ENCODE data around the gene FKBP1A.

Gene FKBP1A

DNA sequence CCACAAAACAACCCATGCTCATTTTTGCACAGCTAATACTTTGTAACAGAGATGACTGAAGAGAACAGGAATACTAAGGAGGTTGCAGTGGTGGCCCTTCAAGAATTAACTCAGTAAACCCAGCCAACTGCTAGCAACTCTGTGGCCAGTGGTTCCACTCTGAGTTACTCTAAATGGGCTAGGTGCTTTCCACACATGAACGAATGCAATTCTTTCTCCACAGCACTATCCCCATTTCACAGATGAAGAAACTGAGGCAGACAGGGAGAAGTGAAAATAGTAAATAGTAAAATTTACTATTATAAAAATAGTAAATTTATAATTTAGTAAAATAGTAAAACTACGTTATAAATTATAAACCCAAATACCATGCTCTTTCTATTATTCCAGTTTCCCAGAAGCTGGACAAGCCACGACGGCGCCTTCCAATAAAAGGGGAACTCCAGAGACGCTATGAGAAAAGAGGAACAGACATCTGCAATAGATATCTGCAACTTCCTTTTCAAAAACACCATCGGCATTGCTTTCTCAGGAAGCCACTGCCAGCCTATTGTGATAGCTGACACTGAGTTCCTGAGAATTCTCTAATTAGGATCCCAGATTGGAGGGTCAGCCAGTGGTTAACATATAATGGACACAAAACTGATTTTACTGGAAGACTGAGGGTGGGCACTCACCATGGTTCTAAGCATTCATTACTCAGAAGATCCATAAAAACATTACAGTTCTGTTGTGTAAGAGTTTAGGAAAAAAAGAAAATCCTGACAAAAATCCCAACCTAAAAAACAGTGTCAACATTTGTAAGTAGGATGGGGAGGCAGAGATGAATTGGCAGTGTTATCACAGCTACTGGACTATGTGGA, 16.2 kb downstream of the FKBP1A start:
- H3K4me1 ChIP-seq (ENCODE audit: control insufficient read depth, insufficient read depth, low read length): peaks cover 39% of the 10 kb centered on the region
- no peak overlapping the region for H3K4me3 ChIP-seq (ENCODE audit: low read depth, low read length)
- no peak overlapping the region for H3K27ac ChIP-seq (ENCODE audit: extremely low read depth, low read depth, low read length)
- peaks cover 17 to 37% of the 10 kb centered on the region in 2 experiments for H3K36me3 ChIP-seq (ENCODE audit: control insufficient read depth in 2 of 2, insufficient read depth in 1 of 2, low read length in 2 of 2)
- CTCF ChIA-PET: interaction anchor here (0.7 to 1.2 kb wide), 4 partner anchors 14 to 145 kb away, joined by 3 to 5 read pairs (median 4); partner anchors contain the start of gene NSFL1C
- H3K9me3 ChIP-seq (ENCODE audit: control insufficient read depth, insufficient read depth, low read depth, low read length): no peaks in the 10 kb centered on the region
- TF ChIP-seq ZFP69B (tag by site-specific recombination; IDR thresholded peaks at IDR 0.05) (no peak), ZNF658 (tag by site-specific recombination; IDR thresholded peaks at IDR 0.05) (no peak), ZSCAN30 (tag by site-specific recombination; IDR thresholded peaks at IDR 0.05) (no peak), ZNF426 (tag by site-specific recombination; IDR thresholded peaks at IDR 0.05) (no peak)
- POLR2A ChIA-PET: no interaction called here

DNA sequence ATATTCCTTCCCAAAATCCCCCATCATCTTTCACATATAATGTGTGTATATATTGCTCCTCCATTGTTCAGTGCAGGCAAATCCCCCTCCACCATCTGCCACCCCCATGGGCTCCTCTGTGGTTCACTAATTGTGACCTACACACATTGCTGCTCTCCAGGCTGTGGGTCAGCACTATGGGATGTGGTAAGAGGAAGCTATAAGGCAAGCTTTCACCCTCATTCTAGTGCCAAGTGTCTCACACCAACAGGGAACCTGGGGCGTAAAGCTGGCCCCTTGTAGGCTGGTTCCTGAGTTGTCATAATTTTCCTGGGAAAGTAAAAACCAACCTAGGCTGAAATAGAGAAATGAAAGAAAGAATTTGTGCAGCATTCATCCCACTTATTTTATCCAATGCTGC, 16.8 kb downstream of the FKBP1A start:
- ChIA-PET POLR2A (no interaction called here), CTCF (no interaction called here)
- peaks cover 17 to 43% of the 10 kb centered on the region in 2 experiments for H3K36me3 ChIP-seq (ENCODE audit: control insufficient read depth in 2 of 2, insufficient read depth in 1 of 2, low read length in 2 of 2)

More for the DNA sequence above, 16.8 kb downstream of the FKBP1A start:
- no peak overlapping the region for H3K4me3 ChIP-seq (ENCODE audit: low read depth, low read length)
- H3K27ac ChIP-seq (ENCODE audit: extremely low read depth, low read depth, low read length): 0 out of 2 replicates have a peak overlapping the region, but pooled peaks have one; percentile 11
- H3K9me3 ChIP-seq (ENCODE audit: control insufficient read depth, insufficient read depth, low read depth, low read length): no peaks in the 10 kb centered on the region
- TF ChIP-seq ZNF473 (tag by site-specific recombination; IDR thresholded peaks at IDR 0.05): no peak
- no peak for TF ChIP-seq ZNF202 (tag by site-specific recombination; IDR thresholded peaks at IDR 0.05; ENCODE audit: borderline replicate concordance)
- TF ChIP-seq, protein P1, sequence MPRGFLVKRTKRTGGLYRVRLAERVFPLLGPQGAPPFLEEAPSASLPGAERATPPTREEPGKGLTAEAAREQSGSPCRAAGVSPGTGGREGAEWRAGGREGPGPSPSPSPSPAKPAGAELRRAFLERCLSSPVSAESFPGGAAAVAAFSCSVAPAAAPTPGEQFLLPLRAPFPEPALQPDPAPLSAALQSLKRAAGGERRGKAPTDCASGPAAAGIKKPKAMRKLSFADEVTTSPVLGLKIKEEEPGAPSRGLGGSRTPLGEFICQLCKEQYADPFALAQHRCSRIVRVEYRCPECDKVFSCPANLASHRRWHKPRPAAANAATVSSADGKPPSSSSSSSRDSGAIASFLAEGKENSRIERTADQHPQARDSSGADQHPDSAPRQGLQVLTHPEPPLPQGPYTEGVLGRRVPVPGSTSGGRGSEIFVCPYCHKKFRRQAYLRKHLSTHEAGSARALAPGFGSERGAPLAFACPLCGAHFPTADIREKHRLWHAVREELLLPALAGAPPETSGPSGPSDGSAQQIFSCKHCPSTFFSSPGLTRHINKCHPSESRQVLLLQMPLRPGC (tag by site-specific recombination; IDR thresholded peaks at IDR 0.05): no peak
- TF ChIP-seq ZNF777 (tag by site-specific recombination; IDR thresholded peaks at IDR 0.05; ENCODE audit: borderline replicate concordance): no peak
- no peak for TF ChIP-seq ZNF248 (tag by site-specific recombination; IDR thresholded peaks at IDR 0.05)
- TF ChIP-seq ZNF211 (tag by site-specific recombination; IDR thresholded peaks at IDR 0.05; ENCODE audit: low read depth): no peak
- TF ChIP-seq PRDM4 (tag by site-specific recombination; IDR thresholded peaks at IDR 0.05): no peak
- no peak for TF ChIP-seq MYNN (tag by site-specific recombination; IDR thresholded peaks at IDR 0.05; ENCODE audit: borderline replicate concordance)
- no peak for TF ChIP-seq ZNF350 (tag by site-specific recombination; IDR thresholded peaks at IDR 0.05)
- TF ChIP-seq, protein P2, sequence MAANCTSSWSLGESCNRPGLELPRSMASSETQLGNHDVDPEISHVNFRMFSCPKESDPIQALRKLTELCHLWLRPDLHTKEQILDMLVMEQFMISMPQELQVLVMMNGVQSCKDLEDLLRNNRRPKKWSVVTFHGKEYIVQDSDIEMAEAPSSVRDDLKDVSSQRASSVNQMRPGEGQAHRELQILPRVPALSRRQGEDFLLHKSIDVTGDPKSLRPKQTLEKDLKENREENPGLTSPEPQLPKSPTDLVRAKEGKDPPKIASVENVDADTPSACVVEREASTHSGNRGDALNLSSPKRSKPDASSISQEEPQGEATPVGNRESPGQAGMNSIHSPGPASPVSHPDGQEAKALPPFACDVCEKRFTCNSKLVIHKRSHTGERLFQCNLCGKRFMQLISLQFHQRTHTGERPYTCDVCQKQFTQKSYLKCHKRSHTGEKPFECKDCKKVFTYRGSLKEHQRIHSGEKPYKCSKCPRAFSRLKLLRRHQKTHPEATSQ (tag by site-specific recombination; IDR thresholded peaks at IDR 0.05): no peak
- no peak for TF ChIP-seq ZNF510 (tag by site-specific recombination; IDR thresholded peaks at IDR 0.05; ENCODE audit: insufficient replicate concordance)
- no peak for TF ChIP-seq RBAK (tag by site-specific recombination; IDR thresholded peaks at IDR 0.05)
- TF ChIP-seq ZNF544 (tag by site-specific recombination; IDR thresholded peaks at IDR 0.05): no peak
- no peak for TF ChIP-seq ZNF266 (tag by site-specific recombination; IDR thresholded peaks at IDR 0.05; ENCODE audit: low read depth)
- TF ChIP-seq, protein P3, sequence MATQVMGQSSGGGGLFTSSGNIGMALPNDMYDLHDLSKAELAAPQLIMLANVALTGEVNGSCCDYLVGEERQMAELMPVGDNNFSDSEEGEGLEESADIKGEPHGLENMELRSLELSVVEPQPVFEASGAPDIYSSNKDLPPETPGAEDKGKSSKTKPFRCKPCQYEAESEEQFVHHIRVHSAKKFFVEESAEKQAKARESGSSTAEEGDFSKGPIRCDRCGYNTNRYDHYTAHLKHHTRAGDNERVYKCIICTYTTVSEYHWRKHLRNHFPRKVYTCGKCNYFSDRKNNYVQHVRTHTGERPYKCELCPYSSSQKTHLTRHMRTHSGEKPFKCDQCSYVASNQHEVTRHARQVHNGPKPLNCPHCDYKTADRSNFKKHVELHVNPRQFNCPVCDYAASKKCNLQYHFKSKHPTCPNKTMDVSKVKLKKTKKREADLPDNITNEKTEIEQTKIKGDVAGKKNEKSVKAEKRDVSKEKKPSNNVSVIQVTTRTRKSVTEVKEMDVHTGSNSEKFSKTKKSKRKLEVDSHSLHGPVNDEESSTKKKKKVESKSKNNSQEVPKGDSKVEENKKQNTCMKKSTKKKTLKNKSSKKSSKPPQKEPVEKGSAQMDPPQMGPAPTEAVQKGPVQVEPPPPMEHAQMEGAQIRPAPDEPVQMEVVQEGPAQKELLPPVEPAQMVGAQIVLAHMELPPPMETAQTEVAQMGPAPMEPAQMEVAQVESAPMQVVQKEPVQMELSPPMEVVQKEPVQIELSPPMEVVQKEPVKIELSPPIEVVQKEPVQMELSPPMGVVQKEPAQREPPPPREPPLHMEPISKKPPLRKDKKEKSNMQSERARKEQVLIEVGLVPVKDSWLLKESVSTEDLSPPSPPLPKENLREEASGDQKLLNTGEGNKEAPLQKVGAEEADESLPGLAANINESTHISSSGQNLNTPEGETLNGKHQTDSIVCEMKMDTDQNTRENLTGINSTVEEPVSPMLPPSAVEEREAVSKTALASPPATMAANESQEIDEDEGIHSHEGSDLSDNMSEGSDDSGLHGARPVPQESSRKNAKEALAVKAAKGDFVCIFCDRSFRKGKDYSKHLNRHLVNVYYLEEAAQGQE (tag by site-specific recombination; IDR thresholded peaks at IDR 0.05): no peak
- peaks cover 33% of the 10 kb centered on the region for H3K4me1 ChIP-seq (ENCODE audit: control insufficient read depth, insufficient read depth, low read length)
